ENCODE measurements around the gene SMAD4. TPM values are rescaled to one million over a fixed set of nuclear protein-coding genes. Genes with fewer than 3 reads are reported as not detected.

SMAD4 gene
- total and polyA plus RNA-seq, 2 of the 13 experiments (the other 11 are each of a cell fraction or from before 2014, with no cell fraction given) = 70.2 to 72.0 TPM

- TF ChIP-seq ZNF567 (CRISPR knock-in tag; IDR thresholded peaks at IDR 0.05; ENCODE audit: borderline replicate concordance) (no peak), CBX2 (IDR thresholded peaks at IDR 0.05; ENCODE audit: low read depth, low read length) (no peak), CBX2 (CRISPR knock-in tag; IDR thresholded peaks at IDR 0.05; ENCODE audit: low read depth) (no peak), ZNF232 (CRISPR knock-in tag; IDR thresholded peaks at IDR 0.05; ENCODE audit: borderline replicate concordance) (no peak), TBP (CRISPR knock-in tag; IDR thresholded peaks at IDR 0.05) (no peak), ZNF503 (CRISPR knock-in tag; IDR thresholded peaks at IDR 0.05) (no peak), ZBTB26 (CRISPR knock-in tag; IDR thresholded peaks at IDR 0.05; ENCODE audit: borderline replicate concordance) (no peak), HNRNPUL1 (IDR thresholded peaks at IDR 0.05; ENCODE audit: low read depth, low read length) (no peak), ZNF589 (CRISPR knock-in tag; conservative IDR thresholded peaks at IDR 0.05) (no peak), THRA (CRISPR knock-in tag; IDR thresholded peaks at IDR 0.05; ENCODE audit: borderline replicate concordance) (no peak), CCAR2 (optimal IDR thresholded peaks at IDR 0.05; ENCODE audit: low read depth, low read length) (no peak), TRIM22 (IDR thresholded peaks at IDR 0.05) (no peak), FOXP1 (IDR thresholded peaks at IDR 0.05) (no peak), FOXP1 (CRISPR knock-in tag; IDR thresholded peaks at IDR 0.05) (peak; percentile 58), ZNF709 (CRISPR knock-in tag; IDR thresholded peaks at IDR 0.05) (no peak), ELK4 (CRISPR knock-in tag; IDR thresholded peaks at IDR 0.05; ENCODE audit: borderline replicate concordance) (no peak), YY1 (IDR thresholded peaks at IDR 0.05; ENCODE audit: insufficient read depth, insufficient replicate concordance, low read depth, low read length) (no peak), ZNF530 (CRISPR knock-in tag; IDR thresholded peaks at IDR 0.05; ENCODE audit: low read depth) (no peak), FOSL1 (CRISPR knock-in tag; IDR thresholded peaks at IDR 0.05; ENCODE audit: borderline replicate concordance) (no peak; the same call in 1 of the 2 replicates), ZBTB33 (CRISPR knock-in tag; IDR thresholded peaks at IDR 0.05) (no peak), LCORL (IDR thresholded peaks at IDR 0.05) (peak; percentile 33; the same call in 1 of the 2 replicates), LCORL (CRISPR knock-in tag; IDR thresholded peaks at IDR 0.05) (peak; percentile 79; the same call in 1 of the 2 replicates), PLRG1 (conservative IDR thresholded peaks at IDR 0.05) (no peak)
These were observed 8.1 kb downstream of the SMAD4 start (continued) for GRCh38 chr18:51038110-51038509.
